Stomach (tissue), 9 donors: ENCODE measurements around the gene GET3. TPM values are rescaled to one million over a fixed set of nuclear protein-coding genes. Genes with fewer than 3 reads are reported as not detected.
A peak's percentile ranks its signal among the peaks of the same experiment; 100 is the strongest.

ENCODE experiments used
- DNase-seq, 2 donors: peaks; one replicate each; pipeline versions ENCODE4 v3.0.0 to v3.0.0-alpha.2; 2013 to 2019
- H3K27ac ChIP-seq, 5 donors: fragments of 200-600 bp in 4 of 5; sonication (generic) in 4 of 5; one replicate each; pipeline ENCODE4 v1.5.1; 2013 to 2019; ENCODE audit warnings: mild to moderate bottlenecking in 1 of 5, moderate library complexity in 1 of 5
- H3K27me3 ChIP-seq, 3 donors: fragments of 200-600 bp; sonication (generic); one replicate each; pipeline ENCODE4 v1.5.1; 2017 to 2019; ENCODE audit warnings: mixed run types in 1 of 3
- H3K36me3 ChIP-seq, 4 donors: fragments of 200-600 bp; sonication (generic); 1 replicate in 3 of 4; 2 replicates in 1 of 4; pipeline ENCODE4 v1.5.1; 2016 to 2019
- H3K4me1 ChIP-seq, 4 donors: fragments of 200-600 bp; sonication (generic); one replicate each; pipeline ENCODE4 v1.5.1; 2016 to 2019
- H3K4me3 ChIP-seq, 4 donors: fragments of 200-600 bp; sonication (generic) in 3 of 4; one replicate each; pipeline ENCODE4 v1.5.1; 2016 to 2019; ENCODE audit warnings: mild to moderate bottlenecking in 1 of 4
- H3K9me3 ChIP-seq, 4 donors: fragments of 200-600 bp; sonication (generic); one replicate each; pipeline ENCODE4 v1.5.1; 2016 to 2019
- CTCF ChIP-seq, 7 experiments: fragments of 450-650 bp in 4 of 7; fragments of 200-600 bp in 3 of 7; sonication (generic) in 3 of 7; IDR thresholded peaks; one replicate each; pipeline ENCODE4 v1.5.1; 2016 to 2019; ENCODE audit warnings: antibody characterized with exemption in 7 of 7, control low read depth in 2 of 7, mild to moderate bottlenecking in 1 of 7
- EP300 ChIP-seq: sonication (generic); formaldehyde crosslinking; IDR thresholded peaks from one replicate; pipeline ENCODE4 v1.6.1; 2017; ENCODE audit warnings: antibody characterized with exemption
- POLR2A ChIP-seq, 4 donors: fragments of 450-650 bp; IDR thresholded peaks; one replicate each; pipeline ENCODE4 v1.6.1; 2016; ENCODE audit warnings: antibody characterized with exemption in 4 of 4, control low read depth in 2 of 4, mild to moderate bottlenecking in 1 of 4, moderate library complexity in 1 of 4
- POLR2AphosphoS5 ChIP-seq, 3 donors: sonication (generic); formaldehyde crosslinking; IDR thresholded peaks; one replicate each; pipeline ENCODE4 v1.6.1; 2016; ENCODE audit warnings: antibody characterized with exemption in 3 of 3
- WGBS, 5 donors: extraction: QIAGEN DNeasy Blood & Tissue Kit in 3 of 5; methylation state at CpG; one replicate each; pipeline versions ENCODE4 v1.1.5 to v1.1.7; 2013 to 2018; 5-methylcytosine and 5-hydroxymethylcytosine counted together
- intact Hi-C: fragments of 100-400 bp; cut with DNase I; formaldehyde crosslinking; loops from one replicate; pipeline ENCODE4 v1.15.1; 2023; ENCODE audit warnings: low total_unique reads
- polyA plus RNA-seq, 3 donors: library from polyadenylated mRNA; stranded (reverse); fragments of 200-250 nt; gene quantifications; one replicate each; pipeline ENCODE4 v1.2.3, GENCODE V29; 2013
- total RNA-seq, 5 donors: library from RNA; depleted of rRNA; stranded (reverse); fragments of >200 nt; gene quantifications; one replicate each; pipeline versions ENCODE4 v1.1.0 to v1.2.3, GENCODE V29; 2014 to 2016
- donor health status: healthy with polysubstance abuse.
- donor health status: Bipolar disorder and iron deficiency.
- donor health status: healthy.

Gene GET3
- total and polyA plus RNA-seq, 8 donors = 0.89 to 90.4 (median 21.8) TPM

GRCh38 chr19:12737835-12738351 is 596 bp downstream of the GET3 start:
- no peaks in the 10 kb centered on the region for H3K27me3 ChIP-seq
- H3K36me3 ChIP-seq = peaks cover 17 to 45% (median 44%) of the 10 kb centered on the region in 4 donors
- H3K4me1 ChIP-seq = peaks cover 29 to 48% (median 44%) of the 10 kb centered on the region in 4 donors
- 10 to 16% (median 11%) methylated on average over 13 of the region's 13 CpGs for WGBS, 5 donors
- peak overlapping the region in 4 of 5 donors; percentile 83 to 90 (median 84) for H3K27ac ChIP-seq
- H3K9me3 ChIP-seq = no peaks in the 10 kb centered on the region
- TF ChIP-seq POLR2AphosphoS5 (IDR thresholded peaks at IDR 0.05) = no peak
- no peak for TF ChIP-seq CTCF (IDR thresholded peaks at IDR 0.05)
- no peak for TF ChIP-seq EP300
- no peak for TF ChIP-seq POLR2A (IDR thresholded peaks at IDR 0.05)
- H3K4me3 ChIP-seq = peak overlapping the region; percentile 85 to 99 (median 92)
- intact Hi-C loops = no loop called here
- DNase-seq = no peak

- WGBS, 5 donors = 83 to 89% (median 86%) methylated on average over 20 to 22 of the region's 22 CpGs
- peaks cover 34 to 82% (median 78%) of the 10 kb centered on the region in 4 donors for H3K36me3 ChIP-seq
Observed at GRCh38 chr19:12745166-12745897, 8.0 kb downstream of the GET3 start.

DNA sequence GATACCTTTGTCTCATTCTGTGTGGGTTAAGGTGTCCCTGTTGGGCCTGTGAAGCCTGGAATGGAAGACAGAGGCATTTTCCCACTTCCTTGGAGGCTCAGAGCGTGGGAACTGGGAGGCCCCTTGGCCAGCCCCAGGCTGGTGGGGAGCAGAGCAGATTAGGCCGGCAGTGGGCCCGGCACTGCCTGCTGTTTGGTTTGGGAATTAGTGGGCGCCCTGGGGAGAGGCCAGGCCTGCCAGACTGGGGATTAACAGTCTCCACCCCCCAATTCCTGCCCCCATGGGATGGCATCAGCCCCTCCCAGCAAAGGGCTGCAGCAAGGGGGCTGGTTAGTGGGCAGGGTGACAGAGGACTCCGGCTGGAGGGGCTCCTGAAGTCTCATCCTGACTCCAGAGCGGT is 11.2 kb downstream of the GET3 start:
- Histone ChIP-seq H3K27ac (no peak overlapping the region), H3K27me3 (peaks cover 0 to 39% (median 30%) of the 10 kb centered on the region in 3 donors), H3K4me3 (no peak overlapping the region), H3K36me3 (peaks cover 32 to 50% (median 46%) of the 10 kb centered on the region in 4 donors), H3K9me3 (peaks cover 0 to 8% (median 6%) of the 10 kb centered on the region in 4 donors), H3K4me1 (peaks cover 0 to 9% (median 0%) of the 10 kb centered on the region in 4 donors)
- WGBS, 5 donors = 67 to 80% (median 72%) methylated on average over 2 to 6 of the region's 6 CpGs
- intact Hi-C loops = no loop called here
- TF ChIP-seq CTCF (IDR thresholded peaks at IDR 0.05) (no peak), EP300 (no peak), POLR2AphosphoS5 (IDR thresholded peaks at IDR 0.05) (no peak), POLR2A (IDR thresholded peaks at IDR 0.05) (no peak)
- no peak for DNase-seq

More at GRCh38 chr19:12745166-12745897, 8.0 kb downstream of the GET3 start:
- Histone ChIP-seq H3K9me3 (peaks cover 0 to 8% (median 6%) of the 10 kb centered on the region in 4 donors), H3K4me3 (no peak overlapping the region), H3K4me1 (peaks cover 0 to 9% (median 0%) of the 10 kb centered on the region in 4 donors), H3K27ac (no peak overlapping the region), H3K27me3 (peaks cover 0 to 11% (median 8%) of the 10 kb centered on the region in 3 donors)
- no peak for DNase-seq
- intact Hi-C loops = no loop called here
- TF ChIP-seq POLR2A (IDR thresholded peaks at IDR 0.05) = no peak
- TF ChIP-seq POLR2AphosphoS5 (IDR thresholded peaks at IDR 0.05) = no peak
- TF ChIP-seq CTCF (IDR thresholded peaks at IDR 0.05) = no peak
- no peak for TF ChIP-seq EP300

DNA sequence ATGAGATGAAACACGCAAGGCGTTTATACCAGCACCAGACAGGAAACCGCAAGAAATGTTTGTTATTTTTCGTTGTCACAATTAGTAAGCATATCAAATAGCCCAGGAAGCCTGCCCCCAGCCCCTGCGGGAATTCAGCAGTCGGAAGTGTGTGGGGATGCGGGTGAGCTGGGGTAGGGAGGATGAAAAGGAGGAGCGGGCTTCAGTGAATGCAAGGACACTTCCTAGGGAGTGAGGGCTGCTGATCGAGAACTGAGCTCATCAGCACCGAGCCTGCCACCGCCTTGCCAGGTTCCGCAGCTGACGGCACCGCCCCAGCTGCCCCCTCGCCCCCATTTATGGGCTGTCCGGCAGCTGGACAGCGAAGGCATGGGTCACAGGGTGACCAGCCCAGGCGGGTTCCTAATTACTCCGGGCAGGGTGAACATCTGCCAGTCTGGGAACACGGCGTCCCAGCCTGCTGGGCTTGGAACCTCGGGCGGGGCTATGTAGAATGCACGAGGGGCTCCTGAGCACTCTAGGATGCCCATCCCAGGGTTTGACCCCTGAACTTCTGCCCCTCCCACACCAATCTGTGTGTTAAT is 12.7 kb downstream of the GET3 start:
- Histone ChIP-seq H3K4me1 (peaks cover 0 to 9% (median 0%) of the 10 kb centered on the region in 4 donors), H3K27me3 (peaks cover 0 to 51% (median 30%) of the 10 kb centered on the region in 3 donors), H3K27ac (no peak overlapping the region), H3K36me3 (peaks cover 32 to 37% (median 33%) of the 10 kb centered on the region in 4 donors), H3K4me3 (no peak overlapping the region), H3K9me3 (peaks cover 0 to 8% (median 6%) of the 10 kb centered on the region in 4 donors)
- WGBS, 5 donors = 30 to 59% (median 34%) methylated on average over 14 to 24 of the region's 24 CpGs
- DNase-seq = no peak
- intact Hi-C loops = no loop called here
- TF ChIP-seq POLR2A (IDR thresholded peaks at IDR 0.05) (no peak), EP300 (no peak), POLR2AphosphoS5 (IDR thresholded peaks at IDR 0.05) (no peak), CTCF (IDR thresholded peaks at IDR 0.05) (no peak)
